Upper lobe of right lung (tissue), 1 donor: ENCODE results near the gene PLXNA2. TPM values are rescaled to one million over a fixed set of nuclear protein-coding genes. Genes with fewer than 3 reads are reported as not detected.
A peak's percentile ranks its signal among the peaks of the same experiment; 100 is the strongest.

Source experiments
- ATAC-seq: fragments of 200-7000 bp; cut with Tn5 transposase; one replicate; pipeline ENCODE4 v1.9.1; 2020; ENCODE audit warnings: mild to moderate bottlenecking, moderate library complexity
- DNase-seq: peaks from one replicate; pipeline ENCODE4 v3.0.0-alpha.2; 2020
- H3K27ac ChIP-seq: fragments of 200-600 bp; one replicate; pipeline ENCODE4 v1.8.0; 2022
- H3K27me3 ChIP-seq: fragments of 200-600 bp; one replicate; pipeline ENCODE4 v1.8.0; 2022; ENCODE audit warnings: mild to moderate bottlenecking
- H3K36me3 ChIP-seq: fragments of 200-600 bp; one replicate; pipeline ENCODE4 v1.8.0; 2022
- H3K4me1 ChIP-seq: fragments of 200-600 bp; one replicate; pipeline ENCODE4 v1.8.0; 2022
- H3K4me3 ChIP-seq: fragments of 200-600 bp; one replicate; pipeline ENCODE4 v1.8.0; 2022; ENCODE audit warnings: mild to moderate bottlenecking
- H3K9me3 ChIP-seq: fragments of 200-600 bp; one replicate; pipeline ENCODE4 v1.8.0; 2022
- CTCF ChIP-seq: fragments of 200-600 bp; IDR thresholded peaks from one replicate; pipeline ENCODE4 v1.8.0; 2022; ENCODE audit warnings: antibody characterized with exemption
- intact Hi-C: fragments of 100-400 bp; cut with DNase I; formaldehyde crosslinking; loops from one replicate; pipeline ENCODE4 v1.11.0; 2022
- total RNA-seq: library from RNA; stranded (reverse); fragmentation: NEBNext Ultra II Directional; extraction: Animal tissue kit (Norgen Biotek cat#: 25700); gene quantifications from one replicate; pipeline ENCODE4 v1.2.1, GENCODE V29; 2021
- donor health status: DM: no; HTN: yes; CAD: no; lungs with severe emphysema.

The PLXNA2 gene
- total RNA-seq, 1 donor from 2014 or later = 98.5 TPM

GRCh38 chr1:208052926-208053407 is 191.2 kb downstream of the PLXNA2 start:
- H3K27me3 ChIP-seq = no peaks in the 10 kb centered on the region
- peaks cover 7% of the 10 kb centered on the region for H3K4me1 ChIP-seq
- no peak for TF ChIP-seq CTCF
- intact Hi-C loops = no loop called here
- peaks cover 82% of the 10 kb centered on the region for H3K36me3 ChIP-seq
- no peak for ATAC-seq
- H3K27ac ChIP-seq = no peak overlapping the region
- H3K9me3 ChIP-seq = no peaks in the 10 kb centered on the region
- H3K4me3 ChIP-seq = no peak overlapping the region
- DNase-seq = no peak

- H3K4me3 ChIP-seq = no peak overlapping the region
- no peaks in the 10 kb centered on the region for H3K9me3 ChIP-seq
- TF ChIP-seq CTCF = no peak
- DNase-seq (no peak), ATAC-seq (no peak)
- no peak overlapping the region for H3K27ac ChIP-seq
- H3K36me3 ChIP-seq = peaks cover 74% of the 10 kb centered on the region
- H3K4me1 ChIP-seq = peaks cover 11% of the 10 kb centered on the region
- no peaks in the 10 kb centered on the region for H3K27me3 ChIP-seq
- intact Hi-C loops = no loop called here
Observed at GRCh38 chr1:208052135-208052534, 192.0 kb downstream of the PLXNA2 start.

- DNase-seq (no peak), ATAC-seq (no peak)
- peaks cover 15% of the 10 kb centered on the region for H3K4me1 ChIP-seq
- H3K27me3 ChIP-seq = no peaks in the 10 kb centered on the region
- no peaks in the 10 kb centered on the region for H3K9me3 ChIP-seq
- intact Hi-C loops = no loop called here
- no peak for TF ChIP-seq CTCF
- H3K27ac ChIP-seq = no peak overlapping the region
- H3K4me3 ChIP-seq = no peak overlapping the region
- H3K36me3 ChIP-seq = peaks cover 69% of the 10 kb centered on the region
Observed at GRCh38 chr1:208051651-208052050, 192.5 kb downstream of the PLXNA2 start.

GRCh38 chr1:208048904-208049303 is 195.3 kb downstream of the PLXNA2 start:
- no peaks in the 10 kb centered on the region for H3K9me3 ChIP-seq
- DNase-seq = no peak
- no peak for TF ChIP-seq CTCF
- H3K27me3 ChIP-seq = no peaks in the 10 kb centered on the region
- peak; percentile 66 for ATAC-seq
- H3K4me3 ChIP-seq = no peak overlapping the region
- H3K36me3 ChIP-seq = peaks cover 79% of the 10 kb centered on the region
- intact Hi-C loops = no loop called here
- H3K27ac ChIP-seq = peak overlapping the region; percentile 72
- H3K4me1 ChIP-seq = peaks cover 24% of the 10 kb centered on the region

GRCh38 chr1:208047975-208048374 is 196.2 kb downstream of the PLXNA2 start:
- Histone ChIP-seq H3K27me3 (no peaks in the 10 kb centered on the region), H3K36me3 (peaks cover 79% of the 10 kb centered on the region), H3K27ac (peak overlapping the region; percentile 72), H3K9me3 (no peaks in the 10 kb centered on the region), H3K4me3 (no peak overlapping the region), H3K4me1 (peaks cover 24% of the 10 kb centered on the region)
- ATAC-seq = peak; percentile 16
- no peak for DNase-seq
- intact Hi-C loops = no loop called here
- no peak for TF ChIP-seq CTCF

- intact Hi-C loops = no loop called here
- peaks cover 79% of the 10 kb centered on the region for H3K36me3 ChIP-seq
- DNase-seq = peak; percentile 67
- no peaks in the 10 kb centered on the region for H3K9me3 ChIP-seq
- ATAC-seq = peak; percentile 54
- no peaks in the 10 kb centered on the region for H3K27me3 ChIP-seq
- peak overlapping the region; percentile 78 for H3K27ac ChIP-seq
- H3K4me3 ChIP-seq = no peak overlapping the region
- TF ChIP-seq CTCF = no peak
- peaks cover 24% of the 10 kb centered on the region for H3K4me1 ChIP-seq
Observed at GRCh38 chr1:208047476-208047934, 196.7 kb downstream of the PLXNA2 start.
